Small intestine (tissue), 7 donors: ENCODE measurements around the gene S100A16. TPM values are rescaled to one million over a fixed set of nuclear protein-coding genes. Genes with fewer than 3 reads are reported as not detected.
"Not testable (repeated sequence)": the region's sequence is repeated elsewhere in the genome, so short reads cannot be mapped to it uniquely, and the experiment has no call there.

ENCODE experiments used
- DNase-seq, 2 donors: peaks; one replicate each; pipeline versions ENCODE4 v3.0.0 to v3.0.0-alpha.2; 2013
- FAIRE-seq: peaks from 2 replicates; lab custom pipeline; 2012; peaks lifted over from hg19 to GRCh38; lab: Jason Lieb, UNC
- H3K27ac ChIP-seq, 3 donors: one replicate each; pipeline ENCODE4 v1.5.1; 2013; ENCODE audit warnings: low read length in 2 of 3, mild to moderate bottlenecking in 2 of 3, control low read depth in 1 of 3, inconsistent platforms in 1 of 3, low read depth in 1 of 3, moderate library complexity in 1 of 3
- H3K27me3 ChIP-seq, 3 donors: one replicate each; pipeline ENCODE4 v1.6.1; 2013; ENCODE audit warnings: low read length in 3 of 3, inconsistent platforms in 1 of 3; ENCODE audit not compliant: control insufficient read depth in 3 of 3, insufficient read depth in 3 of 3
- H3K36me3 ChIP-seq, 3 donors: one replicate each; pipeline ENCODE4 v1.6.1; 2013; ENCODE audit warnings: low read length in 3 of 3, inconsistent platforms in 1 of 3, low read depth in 1 of 3, mild to moderate bottlenecking in 1 of 3, moderate library complexity in 1 of 3; ENCODE audit not compliant: control insufficient read depth in 3 of 3, insufficient read depth in 2 of 3
- H3K4me1 ChIP-seq, 3 donors: one replicate each; pipeline ENCODE4 v1.6.1; 2013; ENCODE audit warnings: low read length in 2 of 3, inconsistent platforms in 1 of 3, low read depth in 1 of 3, mild to moderate bottlenecking in 1 of 3, moderate library complexity in 1 of 3; ENCODE audit not compliant: control insufficient read depth in 3 of 3, insufficient read depth in 2 of 3
- H3K4me3 ChIP-seq, 3 donors: one replicate each; pipeline ENCODE4 v1.5.1; 2013; ENCODE audit warnings: low read length in 3 of 3, control low read depth in 1 of 3, inconsistent platforms in 1 of 3, low read depth in 1 of 3, mild to moderate bottlenecking in 1 of 3, moderate library complexity in 1 of 3
- H3K9me3 ChIP-seq, 2 donors: one replicate each; pipeline ENCODE4 v1.6.1; 2013; ENCODE audit warnings: low read depth in 1 of 2, low read length in 1 of 2; ENCODE audit not compliant: control insufficient read depth in 2 of 2, insufficient read depth in 1 of 2
- WGBS, 3 donors: extraction: QIAGEN DNeasy Blood & Tissue Kit; methylation state at CpG; one replicate each; pipeline ENCODE4 v1.1.7; 2013; 5-methylcytosine and 5-hydroxymethylcytosine counted together
- polyA plus RNA-seq, 4 donors: library from polyadenylated mRNA; stranded (reverse) in 3 of 4; unstranded in 1 of 4; fragments of 200-250 nt in 3 of 4; fragments of 120-200 nt in 1 of 4; gene quantifications; one replicate each; pipeline versions ENCODE4 v1.2.1 to v1.2.3, GENCODE V29; 2013
- donor health status: healthy with polysubstance abuse.
- donor health status: control.
- donor health status: control.
- donor health status: Bipolar disorder and iron deficiency.
- donor health status: healthy.

The S100A16 gene
- polyA plus RNA-seq, 4 donors: 122 to 389 (median 315) TPM

DNA sequence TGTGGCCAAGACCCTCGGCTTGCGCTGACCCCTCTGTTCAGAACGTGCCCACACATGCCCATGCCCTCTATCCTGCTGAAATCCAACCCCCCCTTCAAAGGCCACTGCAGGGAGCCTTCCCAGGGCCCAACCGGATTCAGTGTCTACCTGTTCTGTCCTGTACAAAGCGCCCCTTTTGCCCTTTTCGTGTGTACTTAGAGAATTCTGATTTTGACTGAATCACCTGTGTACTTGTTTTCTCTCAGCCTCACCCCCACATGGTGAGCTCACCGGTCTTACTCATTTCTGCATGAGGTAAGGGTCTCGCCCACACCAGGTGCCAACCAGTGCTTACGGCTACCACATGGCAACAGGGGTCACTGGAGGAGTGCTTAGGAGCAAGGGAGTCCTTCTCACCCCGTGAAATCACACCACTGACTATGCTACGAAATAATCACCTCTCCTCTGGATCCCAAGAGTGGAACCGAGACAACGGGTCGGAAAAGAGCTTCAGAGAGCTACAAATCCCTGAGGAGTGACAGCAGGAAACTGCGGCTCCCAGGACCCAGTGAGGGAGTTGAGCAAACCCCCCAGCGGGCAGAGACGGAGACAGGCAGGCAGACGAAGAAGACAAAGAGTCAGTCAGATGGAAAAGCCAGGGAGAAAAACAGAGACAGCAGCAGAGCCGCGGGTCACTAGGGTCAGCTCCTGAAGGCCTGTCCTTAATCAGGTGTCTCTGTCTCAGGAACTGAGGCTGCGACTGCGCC is 45.1 kb downstream of the S100A16 start:
- Histone ChIP-seq H3K4me3 (no peak overlapping the region), H3K27ac (peak overlapping the region; percentile 6 to 71 (median 71)), H3K36me3 (peaks cover 0 to 3% (median 0%) of the 10 kb centered on the region in 3 donors), H3K9me3 (no peaks in the 10 kb centered on the region), H3K4me1 (peaks cover 6 to 44% (median 8%) of the 10 kb centered on the region in 3 donors), H3K27me3 (no peaks in the 10 kb centered on the region)
- FAIRE-seq (no peak), DNase-seq (no peak)
- 73 to 83% (median 76%) methylated on average over 22 of the region's 22 CpGs for WGBS, 3 donors

DNA sequence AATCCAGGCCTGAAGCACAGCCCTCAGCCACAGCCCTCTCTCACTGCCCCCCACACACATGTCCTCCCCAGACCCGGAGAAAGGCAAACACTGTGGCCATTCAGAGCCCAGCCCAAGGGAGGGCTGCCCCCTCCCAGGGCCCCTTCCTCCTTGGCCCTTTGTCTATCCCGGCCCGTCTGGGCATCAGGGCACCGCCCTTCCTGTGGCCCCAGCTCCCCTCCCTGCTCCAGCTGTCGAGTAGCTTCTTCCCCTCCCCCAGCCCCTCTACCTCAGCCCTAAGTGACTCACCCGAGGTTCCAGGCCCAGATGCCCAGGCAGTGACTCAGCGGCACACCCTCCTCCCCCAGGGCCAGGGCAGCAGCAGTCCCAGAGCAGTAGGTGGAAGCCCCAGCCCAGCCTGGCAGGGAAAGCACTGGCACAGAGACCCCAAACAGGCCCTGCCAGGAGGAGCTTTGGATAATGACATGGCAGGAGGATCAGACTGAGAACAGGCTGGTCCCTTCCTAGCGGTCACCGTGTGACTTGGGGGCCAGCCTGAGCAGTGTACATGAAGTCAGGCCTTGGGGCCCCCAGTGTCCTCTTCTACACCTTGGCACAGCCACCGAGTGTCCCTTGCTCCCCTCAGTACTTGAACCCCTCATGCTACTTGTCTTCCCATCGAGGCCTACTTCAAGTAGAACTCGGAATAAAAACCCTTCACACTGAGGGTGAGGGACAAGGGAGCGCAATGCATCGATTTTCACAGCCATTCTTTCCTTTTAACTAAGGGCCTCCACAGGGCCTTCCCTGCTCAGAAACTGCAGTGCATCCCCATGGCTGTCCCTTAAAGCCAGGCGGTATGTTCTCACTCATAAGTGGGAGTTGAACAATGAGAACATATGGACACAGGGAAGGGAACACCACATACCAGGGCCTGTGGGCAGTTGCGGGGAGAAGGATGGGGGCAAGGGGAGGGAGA is 46.2 kb downstream of the S100A16 start:
- 30 to 42% (median 35%) methylated on average over 16 of the region's 16 CpGs for WGBS, 3 donors
- DNase-seq: peak; percentile 99
- Histone ChIP-seq H3K9me3 (no peaks in the 10 kb centered on the region), H3K27me3 (no peaks in the 10 kb centered on the region), H3K4me3 (no peak overlapping the region), H3K27ac (peak overlapping the region; percentile 91 to 98 (median 96)), H3K4me1 (peaks cover 6 to 44% (median 8%) of the 10 kb centered on the region in 3 donors), H3K36me3 (peaks cover 0 to 3% (median 0%) of the 10 kb centered on the region in 3 donors)
- FAIRE-seq: no peak

DNA sequence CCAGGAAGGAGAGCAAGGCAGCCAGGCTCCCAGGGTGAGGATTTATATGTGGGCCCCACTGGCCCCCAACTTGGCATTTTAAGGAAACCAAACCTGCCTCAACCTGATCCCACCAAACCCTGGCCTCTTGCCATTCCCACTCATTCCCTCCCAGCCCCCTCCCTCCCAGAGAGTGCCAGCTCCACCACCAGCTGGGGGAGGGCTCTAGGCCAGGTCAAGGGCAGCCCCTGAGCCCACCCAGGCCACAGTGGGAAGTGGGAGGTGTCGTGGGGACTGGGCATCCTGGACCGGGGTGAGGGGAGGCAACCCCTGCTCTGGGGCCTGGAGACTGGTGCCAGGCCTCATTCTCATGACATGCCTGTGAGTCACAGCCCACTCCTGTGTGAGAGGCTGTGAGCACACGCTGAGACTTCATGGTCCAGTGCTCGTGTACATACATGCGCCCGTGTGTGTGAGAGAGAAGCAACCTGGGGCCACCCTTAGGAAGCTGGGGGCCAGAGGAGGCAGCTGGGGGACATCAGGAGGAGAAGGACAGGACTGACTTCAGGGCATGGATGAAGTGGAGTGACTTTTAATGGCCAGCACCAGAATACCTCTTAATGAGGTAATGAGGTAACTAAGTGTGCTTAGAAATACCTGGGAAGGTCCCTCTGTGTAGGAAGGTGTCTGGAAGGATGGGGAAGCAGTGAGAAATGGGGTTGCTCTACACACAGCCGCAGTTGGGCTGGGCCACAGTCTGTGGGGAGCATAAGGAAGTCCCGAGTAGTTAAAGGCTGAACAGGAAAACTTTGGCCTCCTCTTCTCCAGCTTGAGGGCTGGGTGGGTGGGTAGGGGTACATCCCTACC is 47.2 kb downstream of the S100A16 start, which contains the start of gene S100A2:
TSS of gene S100A2 (minus strand) at position 316 of the 846 bp plus-strand sequence. CDS start 1,967 bp downstream, outside the sequence.
- FAIRE-seq: no peak

DNA sequence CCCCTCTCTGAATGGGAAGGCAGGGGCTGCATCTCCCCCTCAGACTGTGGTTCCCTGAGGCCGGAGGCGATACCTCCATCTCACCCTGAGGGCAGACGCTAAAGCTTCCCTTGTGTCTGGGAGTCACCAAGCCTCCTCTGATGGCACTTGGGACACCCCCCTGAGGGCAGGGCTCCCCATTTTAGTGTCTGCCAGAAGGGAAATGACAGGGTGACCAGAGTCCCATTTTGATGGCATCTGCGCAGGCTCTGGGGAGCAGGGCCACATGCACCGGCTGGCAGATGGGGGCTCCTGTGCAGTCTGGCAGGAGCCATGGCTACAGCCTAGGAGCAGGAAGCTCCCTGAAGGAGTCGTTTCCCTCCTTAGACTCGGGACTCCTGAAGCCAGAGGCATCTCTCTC is 48.9 kb downstream of the S100A16 start:
- no peaks in the 10 kb centered on the region for H3K9me3 ChIP-seq
- 87 to 93% (median 92%) methylated on average over 7 of the region's 7 CpGs for WGBS, 3 donors
- DNase-seq (no peak), FAIRE-seq (no peak)
- H3K36me3 ChIP-seq: peaks cover 0 to 3% (median 0%) of the 10 kb centered on the region in 3 donors
- H3K27ac ChIP-seq: no peak overlapping the region
- no peak overlapping the region for H3K4me3 ChIP-seq
- no peaks in the 10 kb centered on the region for H3K27me3 ChIP-seq
- peaks cover 6 to 37% (median 8%) of the 10 kb centered on the region in 3 donors for H3K4me1 ChIP-seq

More for the DNA sequence above, 47.2 kb downstream of the S100A16 start, which contains the start of gene S100A2:
- DNase-seq: peak; percentile 68 to 75
- Histone ChIP-seq H3K4me3 (no peak within 1 kb of the TSS), H3K27me3 (no peaks in the 10 kb centered on the region), H3K36me3 (peaks cover 0 to 3% (median 0%) of the 10 kb centered on the region in 3 donors), H3K9me3 (no peaks in the 10 kb centered on the region), H3K4me1 (peaks cover 6 to 42% (median 8%) of the 10 kb centered on the region in 3 donors), H3K27ac (peak within 1 kb of the TSS; percentile 91 to 98 (median 96))
- WGBS, 3 donors: 23 to 40% (median 34%) methylated on average over 8 of the region's 8 CpGs

DNA sequence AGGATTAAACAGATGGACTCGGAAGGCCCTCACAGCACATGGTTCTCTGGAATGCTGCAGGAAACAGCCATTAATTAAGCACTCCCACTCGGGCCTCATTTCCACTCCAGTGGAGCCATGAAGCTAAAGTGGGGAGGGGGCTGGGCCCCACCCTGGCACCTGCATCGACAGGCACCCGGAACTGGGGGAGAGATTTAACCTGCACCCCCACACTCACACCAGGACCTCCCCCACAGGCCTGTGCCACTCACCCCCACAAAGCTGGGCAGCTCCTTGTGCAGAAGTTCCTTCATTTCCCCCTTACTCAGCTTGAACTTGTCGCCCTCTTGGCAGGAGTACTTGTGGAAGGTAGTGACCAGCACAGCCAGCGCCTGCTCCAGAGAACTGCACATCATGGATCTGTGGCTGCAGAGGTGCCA is 49.4 kb downstream of the S100A16 start:
- no peak overlapping the region for H3K4me3 ChIP-seq
- peaks cover 0 to 3% (median 0%) of the 10 kb centered on the region in 3 donors for H3K36me3 ChIP-seq
- DNase-seq: no peak
- no peak overlapping the region for H3K27ac ChIP-seq
- peaks cover 6 to 33% (median 8%) of the 10 kb centered on the region in 3 donors for H3K4me1 ChIP-seq
- FAIRE-seq: no peak
- H3K27me3 ChIP-seq: no peaks in the 10 kb centered on the region
- no peaks in the 10 kb centered on the region for H3K9me3 ChIP-seq
- WGBS, 3 donors: 83 to 89% (median 89%) methylated on average over 6 of the region's 6 CpGs

DNA sequence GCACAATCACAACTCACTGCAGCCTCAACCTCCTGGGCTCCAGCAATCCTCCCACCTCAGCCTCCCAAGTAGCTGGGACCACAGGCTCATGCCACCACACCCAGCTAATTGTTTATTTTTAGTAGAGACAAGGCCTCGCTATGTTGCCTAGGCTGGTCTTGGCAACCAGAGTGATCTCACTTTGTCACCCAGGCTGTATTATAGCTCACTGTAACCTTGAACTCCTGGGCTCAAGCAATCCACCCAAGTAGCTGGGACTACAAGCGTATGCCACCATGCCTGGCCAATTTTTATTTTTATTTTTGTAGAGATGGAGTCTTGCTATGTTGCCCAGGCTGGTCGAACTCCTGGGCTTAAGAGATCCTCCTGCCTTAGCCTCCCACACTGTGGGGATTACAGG is 50.9 kb downstream of the S100A16 start:
- H3K27ac ChIP-seq, H3K4me3 ChIP-seq, H3K36me3 ChIP-seq, H3K27me3 ChIP-seq, FAIRE-seq, H3K9me3 ChIP-seq, DNase-seq: not testable (repeated sequence)
- H3K4me1 ChIP-seq: peaks cover 4 to 19% (median 6%) of the 10 kb centered on the region in 3 donors
- WGBS, 3 donors: 70 to 88% (median 74%) methylated on average over 3 of the region's 3 CpGs

DNA sequence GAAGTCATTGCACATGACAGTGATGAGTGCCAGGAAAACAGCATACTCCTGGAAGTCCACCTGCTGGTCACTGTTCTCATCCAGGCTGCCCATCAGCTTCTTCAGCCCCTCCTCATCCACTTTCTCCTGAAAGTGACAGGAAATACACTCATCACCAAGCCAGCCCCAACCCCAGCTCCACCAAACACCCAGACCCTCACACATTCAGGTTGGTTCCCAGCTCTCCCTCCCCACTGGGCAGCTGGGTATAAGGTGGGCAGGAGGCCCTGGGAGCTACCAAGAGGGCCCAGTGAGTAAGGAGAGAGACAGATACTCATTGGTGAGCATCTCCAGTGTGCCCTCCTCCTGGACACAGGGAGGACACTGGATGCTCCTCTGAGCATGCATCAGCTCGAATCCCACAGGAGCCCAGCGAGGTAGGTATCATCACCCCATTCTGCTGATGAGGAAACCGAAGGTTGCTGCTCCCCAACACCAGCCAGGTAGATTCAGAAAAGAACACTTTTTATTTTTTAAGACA is 51.4 kb downstream of the S100A16 start:
- 95 to 96% (median 95%) methylated on average over 3 of the region's 3 CpGs for WGBS, 3 donors
- H3K36me3 ChIP-seq: peaks cover 0 to 3% (median 0%) of the 10 kb centered on the region in 3 donors
- no peak overlapping the region for H3K27ac ChIP-seq
- no peak for DNase-seq
- H3K9me3 ChIP-seq: no peaks in the 10 kb centered on the region
- no peak for FAIRE-seq
- H3K4me3 ChIP-seq: no peak overlapping the region
- H3K27me3 ChIP-seq: no peaks in the 10 kb centered on the region
- H3K4me1 ChIP-seq: peaks cover 0 to 14% (median 6%) of the 10 kb centered on the region in 3 donors
